ENCODE results near the gene GPR68.
A peak's percentile ranks its signal among the peaks of the same experiment; 100 is the strongest.

GPR68 gene

GRCh38 chr14:91238085-91238484 is 6.4 kb downstream of the GPR68 start:
- H3K4me3 ChIP-seq (ENCODE audit: low read length): no peak overlapping the region
- no peak for TF ChIP-seq CTCF (IDR thresholded peaks at IDR 0.05; ENCODE audit: insufficient read depth, low read depth, low read length, missing control alignments)
- no peak for DNase-seq (ENCODE audit: low read depth)

DNA sequence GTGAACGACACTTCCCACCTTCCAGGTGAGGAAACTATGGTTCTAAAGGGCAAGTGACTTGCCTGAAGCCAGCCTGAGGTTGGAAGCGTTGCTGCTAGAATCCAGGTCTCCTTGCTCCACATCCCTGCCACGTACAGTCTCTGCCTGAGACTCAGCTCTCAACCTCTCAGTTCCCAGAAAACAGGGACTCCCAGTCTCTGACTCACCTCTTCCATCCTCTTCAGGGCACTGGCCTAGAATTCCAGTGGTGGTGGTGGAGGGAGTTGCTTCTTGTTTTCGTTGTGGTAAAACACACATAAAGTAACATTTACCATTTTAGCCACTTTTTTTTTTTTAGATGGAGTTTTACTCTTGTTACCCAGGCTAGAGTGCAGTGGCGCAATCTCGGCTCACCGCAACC is 7.3 kb downstream of the GPR68 start:
- no peak for TF ChIP-seq CTCF (IDR thresholded peaks at IDR 0.05; ENCODE audit: insufficient read depth, low read depth, low read length, missing control alignments)
- no peak overlapping the region for H3K4me3 ChIP-seq (ENCODE audit: low read length)
- DNase-seq (ENCODE audit: low read depth): peak; percentile 47

GRCh38 chr14:91235841-91236240 is 8.7 kb downstream of the GPR68 start:
- no peak for DNase-seq (ENCODE audit: low read depth)
- no peak overlapping the region for H3K4me3 ChIP-seq (ENCODE audit: low read length)
- no peak for TF ChIP-seq CTCF (IDR thresholded peaks at IDR 0.05; ENCODE audit: insufficient read depth, low read depth, low read length, missing control alignments)

DNA sequence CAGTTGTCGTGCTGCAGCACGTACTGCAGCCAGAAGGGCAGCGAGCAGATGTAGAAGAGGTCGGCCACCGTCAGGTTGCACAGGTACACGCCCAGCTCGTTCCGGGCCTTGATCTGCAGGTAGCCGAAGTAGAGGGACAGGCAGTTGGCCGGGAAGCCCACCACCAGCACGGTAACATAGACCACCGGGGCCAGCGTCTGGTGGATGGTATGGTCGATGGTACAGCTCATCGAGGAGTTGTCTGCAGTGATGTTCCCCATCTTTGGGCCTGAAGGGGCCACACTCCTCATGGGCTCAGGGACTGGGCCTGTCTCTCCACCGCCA is 9.8 kb downstream of the GPR68 start:
- DNase-seq (ENCODE audit: low read depth): no peak
- TF ChIP-seq CTCF (IDR thresholded peaks at IDR 0.05; ENCODE audit: insufficient read depth, low read depth, low read length, missing control alignments): no peak
- H3K4me3 ChIP-seq (ENCODE audit: low read length): no peak overlapping the region

- no peak for TF ChIP-seq CTCF (IDR thresholded peaks at IDR 0.05; ENCODE audit: insufficient read depth, low read depth, low read length, missing control alignments)
- no peak overlapping the region for H3K4me3 ChIP-seq (ENCODE audit: low read length)
- no peak for DNase-seq (ENCODE audit: low read depth)
Measured at GRCh38 chr14:91233936-91234790, 10.3 kb downstream of the GPR68 start.

- no peak overlapping the region for H3K4me3 ChIP-seq (ENCODE audit: low read length)
- no peak for DNase-seq (ENCODE audit: low read depth)
- TF ChIP-seq CTCF (IDR thresholded peaks at IDR 0.05; ENCODE audit: insufficient read depth, low read depth, low read length, missing control alignments): no peak
Measured at GRCh38 chr14:91232603-91233002, 11.9 kb downstream of the GPR68 start.

DNA sequence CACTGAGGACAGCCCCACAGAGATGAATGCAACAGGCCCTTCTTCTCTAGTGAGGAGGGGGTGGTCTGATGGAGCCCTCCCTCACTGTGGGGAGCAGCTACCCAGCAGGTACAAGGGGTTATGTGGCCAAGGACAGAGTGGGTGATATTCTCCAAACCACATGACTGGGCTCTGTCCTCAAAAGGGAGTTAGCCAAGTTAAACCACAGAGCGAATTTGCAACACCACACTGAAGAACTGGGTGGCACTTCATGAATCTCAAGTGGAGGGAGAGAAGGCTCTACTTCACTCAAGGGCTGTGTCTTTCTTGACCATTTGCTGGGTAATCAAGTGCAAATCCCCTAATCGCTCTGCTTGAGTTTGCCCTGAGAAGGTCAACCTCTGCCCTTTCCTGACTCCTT is 12.5 kb downstream of the GPR68 start:
- DNase-seq (ENCODE audit: low read depth): no peak
- no peak overlapping the region for H3K4me3 ChIP-seq (ENCODE audit: low read length)
- no peak for TF ChIP-seq CTCF (IDR thresholded peaks at IDR 0.05; ENCODE audit: insufficient read depth, low read depth, low read length, missing control alignments)

Measured in epithelial cell of esophagus (primary cell).